Neural cell (in vitro differentiated cells): Measurements from ENCODE around the gene ABHD14A.

Experiments
- EP300 ChIP-seq: fragments of 450-650 bp; conservative IDR thresholded peaks from 2 replicates; pipeline ENCODE4 v1.6.1; 2014; ENCODE audit warnings: antibody characterized with exemption, mild to moderate bottlenecking, moderate library complexity; ENCODE audit not compliant: poor library complexity, severe bottlenecking
- EZH2 ChIP-seq: fragments of 200-600, 300-800 bp; shearing (Covaris generic), sonication (generic); IDR thresholded peaks from 2 replicates; pipeline ENCODE4 v1.6.1; 2014; ENCODE audit warnings: antibody characterized with exemption, low read length, borderline replicate concordance, mild to moderate bottlenecking; ENCODE audit not compliant: insufficient read depth, poor library complexity, severe bottlenecking
- POLR2AphosphoS5 ChIP-seq: IDR thresholded peaks from 2 replicates; pipeline ENCODE4 v1.6.1; 2012
- RAD21 ChIP-seq: fragments of 450-650 bp; conservative IDR thresholded peaks from 2 replicates; pipeline ENCODE4 v1.6.1; 2014; ENCODE audit warnings: antibody characterized with exemption, mild to moderate bottlenecking, moderate library complexity
- TF ChIP-seq, protein P1 (sequence below): fragments of 450-650 bp; IDR thresholded peaks from 2 replicates; pipeline ENCODE4 v1.5.1; 2014; ENCODE audit warnings: antibody characterized with exemption, mild to moderate bottlenecking, moderate library complexity; ENCODE audit not compliant: poor library complexity, severe bottlenecking

DNA sequence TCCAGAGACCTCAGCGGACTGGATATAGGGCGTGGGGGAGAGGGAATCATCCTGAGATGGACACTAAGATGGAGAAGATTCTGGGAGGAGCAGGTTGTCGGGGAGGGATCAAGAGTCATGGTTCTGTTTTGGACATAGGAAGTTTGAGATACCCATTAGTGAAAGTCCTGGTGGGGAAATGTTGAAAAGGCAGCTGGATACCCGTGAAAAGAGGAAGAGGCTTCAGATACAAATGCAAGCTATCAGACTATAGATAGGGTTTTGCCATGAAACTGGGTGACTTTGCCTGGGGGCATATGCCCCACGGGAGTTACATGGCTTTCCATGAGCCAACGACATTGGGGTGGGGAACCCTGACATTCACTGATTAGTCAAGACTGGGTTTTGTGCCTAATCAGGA is 20.8 kb upstream of the ABHD14A start:
- no peak for TF ChIP-seq EZH2
- TF ChIP-seq, protein P1, sequence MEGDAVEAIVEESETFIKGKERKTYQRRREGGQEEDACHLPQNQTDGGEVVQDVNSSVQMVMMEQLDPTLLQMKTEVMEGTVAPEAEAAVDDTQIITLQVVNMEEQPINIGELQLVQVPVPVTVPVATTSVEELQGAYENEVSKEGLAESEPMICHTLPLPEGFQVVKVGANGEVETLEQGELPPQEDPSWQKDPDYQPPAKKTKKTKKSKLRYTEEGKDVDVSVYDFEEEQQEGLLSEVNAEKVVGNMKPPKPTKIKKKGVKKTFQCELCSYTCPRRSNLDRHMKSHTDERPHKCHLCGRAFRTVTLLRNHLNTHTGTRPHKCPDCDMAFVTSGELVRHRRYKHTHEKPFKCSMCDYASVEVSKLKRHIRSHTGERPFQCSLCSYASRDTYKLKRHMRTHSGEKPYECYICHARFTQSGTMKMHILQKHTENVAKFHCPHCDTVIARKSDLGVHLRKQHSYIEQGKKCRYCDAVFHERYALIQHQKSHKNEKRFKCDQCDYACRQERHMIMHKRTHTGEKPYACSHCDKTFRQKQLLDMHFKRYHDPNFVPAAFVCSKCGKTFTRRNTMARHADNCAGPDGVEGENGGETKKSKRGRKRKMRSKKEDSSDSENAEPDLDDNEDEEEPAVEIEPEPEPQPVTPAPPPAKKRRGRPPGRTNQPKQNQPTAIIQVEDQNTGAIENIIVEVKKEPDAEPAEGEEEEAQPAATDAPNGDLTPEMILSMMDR, result no peak
- TF ChIP-seq POLR2AphosphoS5, result no peak
- TF ChIP-seq EP300, result no peak
- no peak for TF ChIP-seq RAD21
